Hematopoietic multipotent progenitor cell (in vitro differentiated cells): ENCODE measurements around the gene GMDS. TPM values are rescaled to one million over a fixed set of nuclear protein-coding genes. Genes with fewer than 3 reads are reported as not detected.
"Not testable (repeated sequence)": the region's sequence is repeated elsewhere in the genome, so short reads cannot be mapped to it uniquely, and the experiment has no call there.

ENCODE experiments used
- DNase-seq, 3 donors: peaks; one replicate each; pipeline ENCODE4 v3.0.0-alpha.2; 2011 to 2015; ENCODE audit warnings: low read depth in 2 of 3, low spot score in 2 of 3
- total RNA-seq: library from RNA; depleted of rRNA; stranded (reverse); fragments of >200 nt; gene quantifications from one replicate; pipeline ENCODE4 v1.2.3, GENCODE V29; 2012

Gene GMDS
- total RNA-seq, 1 donor: 12.7 TPM

- DNase-seq: no peak
Measured at GRCh38 chr6:1678201-1678600, 567.2 kb downstream of the GMDS start.

GRCh38 chr6:1672379-1672778, 573.0 kb downstream of the GMDS start:
- DNase-seq: no peak

- DNase-seq: no peak
Measured at GRCh38 chr6:1670711-1671462, 574.5 kb downstream of the GMDS start.

GRCh38 chr6:1669996-1670395, 575.4 kb downstream of the GMDS start:
- no peak for DNase-seq

- not testable (repeated sequence) for DNase-seq
Measured at GRCh38 chr6:1668456-1668855, 576.9 kb downstream of the GMDS start.

GRCh38 chr6:1667805-1668175, 577.6 kb downstream of the GMDS start:
- no peak for DNase-seq

- DNase-seq: no peak
Measured at GRCh38 chr6:1667012-1667804, 578.2 kb downstream of the GMDS start.

GRCh38 chr6:1665214-1665613, 580.2 kb downstream of the GMDS start:
- DNase-seq: peak in 2 of 3 donors; percentile 8 to 51

- DNase-seq: no peak
Measured at GRCh38 chr6:1664329-1664728, 581.1 kb downstream of the GMDS start.

- DNase-seq: no peak
Measured at GRCh38 chr6:1663511-1663910, 581.9 kb downstream of the GMDS start.

- DNase-seq: no peak
Measured at GRCh38 chr6:1662534-1662933, 582.9 kb downstream of the GMDS start.

GRCh38 chr6:1659816-1660215, 585.6 kb downstream of the GMDS start:
- peak in 1 of 3 donors; percentile 46 for DNase-seq

GRCh38 chr6:1658212-1659005, 587.0 kb downstream of the GMDS start:
- DNase-seq: no peak

- DNase-seq: no peak
Measured at GRCh38 chr6:1657771-1658165, 587.6 kb downstream of the GMDS start.

- no peak for DNase-seq
Measured at GRCh38 chr6:1657116-1657770, 588.2 kb downstream of the GMDS start.

GRCh38 chr6:1654054-1654453, 591.4 kb downstream of the GMDS start:
- no peak for DNase-seq

GRCh38 chr6:1652842-1653241, 592.6 kb downstream of the GMDS start:
- no peak for DNase-seq

- DNase-seq: no peak
Measured at GRCh38 chr6:1651362-1651761, 594.0 kb downstream of the GMDS start.

- no peak for DNase-seq
Measured at GRCh38 chr6:1645466-1646185, 599.8 kb downstream of the GMDS start.

- no peak for DNase-seq
Measured at GRCh38 chr6:1644516-1645060, 600.8 kb downstream of the GMDS start.
